Kidney capillary endothelial cell (primary cell): ENCODE results near the gene TMEM39A.

Source experiments
- DNase-seq: peaks from one replicate; pipeline ENCODE4 v3.0.0-alpha.2; 2018; ENCODE audit warnings: low spot score

TMEM39A gene

GRCh38 chr3:119463171-119464169 lies at the start of gene TMEM39A:
TSS of gene TMEM39A (minus strand) at chr3:119463615. CDS start at chr3:119462074, 1,541 bp downstream.
- peak; percentile 99 for DNase-seq

GRCh38 chr3:119510690-119511089 lies 47.3 kb upstream of the TMEM39A start:
- no peak for DNase-seq

GRCh38 chr3:119508172-119508845 lies 44.9 kb upstream of the TMEM39A start:
- DNase-seq: no peak

GRCh38 chr3:119507404-119507803 lies 44.0 kb upstream of the TMEM39A start:
- no peak for DNase-seq

- no peak for DNase-seq
Measured at GRCh38 chr3:119506631-119507030, 43.2 kb upstream of the TMEM39A start.

GRCh38 chr3:119500901-119501300 lies 37.5 kb upstream of the TMEM39A start:
- DNase-seq: no peak

GRCh38 chr3:119500265-119500664 lies 36.9 kb upstream of the TMEM39A start:
- no peak for DNase-seq

GRCh38 chr3:119498186-119499011 lies 35.0 kb upstream of the TMEM39A start, which contains the start of gene TIMMDC1:
TSS of gene TIMMDC1 (plus strand) at chr3:119498547. CDS start at chr3:119498734, 187 bp downstream.
- peak; percentile 94 for DNase-seq

- DNase-seq: peak; percentile 14
Measured at GRCh38 chr3:119497820-119498185, 34.4 kb upstream of the TMEM39A start.

- DNase-seq: no peak
Measured at GRCh38 chr3:119494597-119494996, 31.2 kb upstream of the TMEM39A start.

- no peak for DNase-seq
Measured at GRCh38 chr3:119492810-119493209, 29.4 kb upstream of the TMEM39A start.

GRCh38 chr3:119492128-119492527 lies 28.7 kb upstream of the TMEM39A start:
- DNase-seq: no peak

- DNase-seq: no peak
Measured at GRCh38 chr3:119490153-119490552, 26.7 kb upstream of the TMEM39A start.

GRCh38 chr3:119485563-119485962 lies 22.1 kb upstream of the TMEM39A start:
- DNase-seq: no peak

- DNase-seq: no peak
Measured at GRCh38 chr3:119483101-119483500, 19.7 kb upstream of the TMEM39A start.

- DNase-seq: no peak
Measured at GRCh38 chr3:119481079-119481478, 17.7 kb upstream of the TMEM39A start.

- no peak for DNase-seq
Measured at GRCh38 chr3:119470866-119471265, 7.5 kb upstream of the TMEM39A start.

- peak; percentile 8 for DNase-seq
Measured at GRCh38 chr3:119469418-119470189, 6.2 kb upstream of the TMEM39A start.

- DNase-seq: no peak
Measured at GRCh38 chr3:119468041-119468440, 4.6 kb upstream of the TMEM39A start.

- no peak for DNase-seq
Measured at GRCh38 chr3:119457246-119457645, 6.2 kb downstream of the TMEM39A start.

GRCh38 chr3:119456469-119456868 lies 6.9 kb downstream of the TMEM39A start:
- no peak for DNase-seq
